ENCODE data around the gene KIAA0040.

Gene KIAA0040

DNA sequence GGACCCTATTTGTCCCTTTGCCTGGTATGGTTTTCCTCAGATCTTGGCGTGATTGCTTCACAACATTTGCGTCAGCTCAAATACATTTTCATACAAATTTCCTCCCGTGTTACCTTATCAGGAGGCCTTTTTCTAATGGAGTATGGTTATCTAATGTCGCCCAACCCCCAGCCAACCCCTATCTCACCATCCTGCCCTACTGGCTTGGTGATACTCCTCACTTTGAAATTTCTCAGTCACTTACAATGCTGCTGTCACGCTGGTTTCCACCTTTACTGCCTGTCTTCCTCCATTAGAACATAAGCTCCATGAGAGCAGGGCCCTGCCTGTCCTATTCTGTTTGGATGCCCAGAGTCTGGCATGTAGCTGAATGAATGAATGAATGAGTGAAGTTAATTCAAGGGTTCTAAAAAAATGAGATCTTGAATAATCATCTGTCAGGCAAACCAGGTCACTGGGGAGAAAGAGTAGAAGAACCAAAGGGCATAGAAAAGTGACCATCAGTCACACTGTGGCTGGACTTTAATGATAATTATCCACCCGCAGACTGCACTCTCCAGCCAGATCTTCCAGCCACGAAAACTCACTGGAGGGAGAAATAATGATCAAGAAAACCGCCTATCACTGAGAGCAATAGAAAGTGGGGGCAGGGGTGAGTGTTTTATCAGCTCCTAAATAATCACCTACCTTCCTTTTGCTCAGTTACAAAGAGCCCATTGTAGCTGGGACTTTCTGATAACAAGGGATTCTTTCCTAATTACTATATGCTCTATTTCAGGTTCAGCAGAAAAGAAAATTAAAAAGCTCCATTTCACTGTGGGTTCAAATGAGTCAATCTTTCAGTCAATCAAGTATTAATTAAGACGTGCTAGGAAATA, 21.3 kb downstream of the KIAA0040 start:
- no peak for DNase-seq (ENCODE audit: low read depth in 2 of 2)

DNA sequence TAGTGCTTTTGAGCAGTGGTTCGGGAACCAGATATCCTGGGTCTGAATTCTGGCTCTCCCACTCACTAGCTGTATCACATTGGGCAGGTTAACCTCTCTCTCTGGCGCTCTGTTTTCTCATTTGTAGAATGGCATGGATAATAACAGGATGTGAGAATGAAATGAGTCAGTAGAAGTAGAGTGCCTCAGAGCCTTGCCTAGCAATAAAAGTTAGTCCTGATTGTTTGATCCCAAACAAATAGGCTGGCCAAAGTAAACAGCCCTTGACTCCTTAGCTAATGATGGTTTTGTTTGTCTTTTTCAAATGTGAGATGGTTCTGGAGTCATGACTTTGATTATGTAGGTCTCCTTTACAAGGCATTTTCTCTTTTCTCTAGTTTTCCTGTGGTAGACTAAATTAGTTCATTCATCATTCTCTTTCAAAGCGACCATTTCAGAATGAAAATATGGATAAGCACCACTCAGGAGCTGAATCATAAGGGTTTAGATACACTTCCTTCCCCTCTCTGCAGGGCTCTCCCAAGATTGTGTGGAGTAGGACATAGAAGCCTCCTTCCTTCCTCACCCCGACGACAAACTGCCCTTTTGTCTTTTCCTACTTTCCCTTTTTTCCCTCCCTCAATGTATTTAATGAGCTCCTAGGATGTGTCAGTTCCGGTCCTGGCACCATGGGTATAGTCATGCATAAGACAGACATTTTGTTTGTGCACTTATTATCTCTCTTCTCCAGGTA, 23.1 kb downstream of the KIAA0040 start:
- DNase-seq (ENCODE audit: low read depth in 2 of 2) = no peak

DNA sequence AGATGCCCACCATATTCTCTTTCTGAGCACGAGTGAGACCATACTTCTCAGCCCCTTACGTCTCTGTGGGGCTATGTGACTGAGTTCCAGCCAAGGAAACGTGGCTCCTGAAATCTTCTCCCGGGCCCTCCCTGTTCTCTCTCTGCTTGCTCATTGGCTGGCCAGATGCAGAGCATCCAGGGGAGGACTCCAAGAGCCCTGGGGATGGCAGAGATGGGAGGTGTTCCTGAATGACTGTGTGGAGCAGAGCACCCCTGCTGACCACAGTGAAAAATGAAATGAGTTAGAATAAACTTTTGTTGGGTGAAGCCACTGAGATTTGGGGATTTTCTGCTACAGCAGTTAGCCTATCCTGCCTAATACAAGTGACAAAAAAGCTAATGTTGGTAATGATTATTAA, 23.8 kb downstream of the KIAA0040 start:
- DNase-seq (ENCODE audit: low read depth in 2 of 2) = no peak

DNA sequence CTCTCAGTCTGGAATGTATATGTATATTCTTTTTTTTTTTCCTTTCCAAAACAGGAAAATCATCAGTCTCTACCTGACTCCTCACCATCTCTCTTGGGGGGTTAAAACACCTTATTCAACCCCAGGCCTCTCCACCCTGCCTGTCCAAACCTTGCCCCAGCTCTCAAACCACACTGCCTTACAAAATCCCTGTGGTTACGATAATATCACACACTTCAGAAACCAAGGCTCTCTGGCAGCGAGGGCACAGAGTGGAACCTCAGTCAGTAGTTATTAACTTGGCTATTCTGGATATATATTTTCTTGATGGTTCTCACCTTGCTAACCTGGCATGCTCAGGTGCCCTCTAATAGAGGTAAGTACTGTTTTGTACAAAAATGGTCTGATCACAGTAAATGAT, 24.7 kb downstream of the KIAA0040 start:
- no peak for DNase-seq (ENCODE audit: low read depth in 2 of 2)

DNA sequence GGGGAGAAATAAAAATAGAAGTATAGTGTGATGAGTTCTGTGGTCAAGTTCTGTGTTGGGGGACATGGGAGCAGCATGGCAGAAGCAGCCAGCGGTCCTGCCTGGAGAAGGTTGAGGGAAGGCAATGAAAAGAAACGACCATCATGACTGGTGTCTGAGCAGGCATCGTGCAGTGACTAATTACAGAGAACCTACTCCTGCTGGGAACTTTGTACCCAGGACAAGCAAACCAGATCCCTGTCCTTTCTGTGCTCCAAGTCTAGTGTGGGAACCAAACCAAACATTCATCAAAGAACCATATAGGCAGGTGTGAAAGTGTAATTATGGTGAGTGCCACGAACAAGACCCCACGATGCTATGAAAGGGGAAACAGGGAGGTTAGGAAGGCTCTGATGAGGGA, 25.8 kb downstream of the KIAA0040 start:
- DNase-seq (ENCODE audit: low read depth in 2 of 2) = no peak

DNA sequence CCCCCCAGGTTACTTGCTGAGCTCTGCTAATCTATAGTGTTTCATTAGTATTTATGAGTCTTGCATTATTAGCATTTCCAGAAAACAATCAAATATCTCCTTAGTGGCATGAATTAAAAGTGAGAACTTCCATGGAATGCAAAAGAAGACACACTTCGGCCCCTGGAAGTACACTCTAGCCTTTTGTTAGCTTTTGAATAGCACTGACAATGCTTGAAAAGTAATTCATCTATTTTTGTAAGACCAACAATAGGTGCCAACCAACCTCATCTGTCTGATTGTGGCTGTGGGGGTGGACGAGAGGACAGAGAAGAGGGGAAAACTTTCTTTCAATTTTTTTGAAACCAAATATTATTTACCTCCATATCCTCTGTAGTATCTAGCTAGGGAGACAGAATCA, 27.8 kb downstream of the KIAA0040 start:
- DNase-seq (ENCODE audit: low read depth in 2 of 2) = no peak

DNA sequence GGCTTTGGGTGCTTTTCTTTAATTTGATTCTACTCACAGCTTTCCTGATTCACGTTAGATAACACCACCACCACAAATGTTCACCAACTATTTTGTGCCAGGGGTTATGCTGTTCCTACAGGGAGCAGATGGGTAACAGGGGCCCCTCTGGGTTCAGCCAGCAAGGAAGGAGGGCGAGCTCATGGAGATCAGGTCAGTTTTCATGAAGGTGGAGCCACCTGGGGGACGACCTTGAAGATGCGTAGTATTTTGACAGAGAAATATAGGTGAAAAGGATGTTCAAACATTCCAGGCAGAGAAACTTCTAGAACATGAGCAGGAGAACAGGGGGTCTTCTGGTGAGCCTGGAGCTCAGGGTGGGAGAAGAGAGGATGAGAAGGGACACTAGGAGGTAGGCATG, 28.9 kb downstream of the KIAA0040 start:
- DNase-seq (ENCODE audit: low read depth in 2 of 2) = no peak

DNA sequence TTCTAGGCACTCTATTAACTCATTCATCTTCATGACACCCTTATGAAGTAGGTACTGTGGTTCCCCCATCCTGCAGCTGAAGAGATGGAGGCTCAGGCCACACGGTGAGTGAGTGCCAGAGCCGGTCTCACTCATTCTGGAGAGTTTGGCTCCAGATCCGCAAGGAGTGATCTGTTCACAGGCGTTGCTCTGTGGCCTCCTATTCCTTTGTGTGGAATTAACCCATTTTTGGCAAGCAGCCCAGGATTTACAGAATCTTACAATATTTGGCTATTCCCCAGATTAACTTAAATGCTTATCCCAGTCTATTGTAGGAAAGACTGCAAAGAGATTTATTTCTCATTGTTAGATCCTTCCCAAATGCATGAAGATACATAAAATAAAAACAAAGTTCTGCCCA, 29.6 kb downstream of the KIAA0040 start:
- no peak for DNase-seq (ENCODE audit: low read depth in 2 of 2)

DNA sequence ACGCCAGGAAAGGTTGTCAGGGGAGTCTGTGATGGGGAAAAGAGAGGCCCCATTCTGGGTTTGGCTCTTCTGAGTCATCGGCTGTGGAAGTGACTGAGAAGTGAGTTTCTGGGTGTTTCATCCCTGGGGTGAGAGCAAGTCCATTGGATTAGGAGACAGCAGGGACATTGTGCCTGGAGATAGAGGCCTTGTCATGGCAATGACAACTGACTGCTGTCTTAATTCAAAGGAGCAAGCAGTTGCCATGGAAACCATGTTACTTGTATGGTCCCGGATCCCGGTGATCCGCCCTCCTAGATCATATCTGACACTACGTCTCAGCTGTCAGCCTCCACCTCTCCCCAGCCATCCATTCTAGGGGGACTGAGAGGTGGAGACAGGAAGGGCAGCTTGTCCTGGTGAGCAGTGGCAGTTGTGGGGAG, 34.4 kb downstream of the KIAA0040 start:
- no peak for DNase-seq (ENCODE audit: low read depth in 2 of 2)

DNA sequence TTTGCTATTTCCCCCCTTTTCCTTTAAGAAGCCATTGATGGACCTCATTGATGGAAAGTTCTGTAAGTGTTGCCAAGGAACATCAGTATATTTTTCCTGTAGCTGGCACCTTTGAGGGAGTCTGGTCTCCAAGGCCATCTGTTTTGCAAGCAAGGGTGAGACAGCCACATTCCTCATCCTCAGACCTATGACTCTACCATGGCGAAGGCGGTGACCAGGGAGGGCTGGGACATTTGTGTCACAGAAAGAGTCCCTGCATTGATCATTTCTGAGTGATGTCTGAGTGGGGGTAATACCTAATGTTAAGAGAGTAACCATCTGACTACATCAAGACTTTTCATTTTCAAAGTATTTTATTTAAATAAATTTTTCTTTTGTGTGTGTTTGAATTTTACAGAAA, 35.4 kb downstream of the KIAA0040 start:
- DNase-seq (ENCODE audit: low read depth in 2 of 2) = no peak

DNA sequence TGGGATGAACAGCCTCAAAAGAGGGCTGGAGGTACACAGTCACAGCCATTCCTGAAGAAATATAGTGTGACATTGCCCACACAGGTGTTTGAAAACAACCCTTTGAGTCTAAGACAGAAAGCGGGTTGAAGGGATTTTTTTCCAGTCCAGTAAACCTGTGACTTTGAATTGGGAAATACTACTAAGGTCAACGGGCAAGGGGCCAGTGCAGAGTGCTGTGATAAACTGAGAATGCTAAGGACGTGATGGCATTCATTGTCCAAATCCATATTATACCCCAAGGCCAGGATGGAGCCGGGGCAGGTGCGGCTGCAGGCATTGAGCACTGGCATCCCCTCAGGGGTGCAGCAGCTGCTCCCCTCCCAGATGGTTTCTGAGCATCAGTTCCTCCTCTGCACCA, 36.6 kb downstream of the KIAA0040 start:
- no peak for DNase-seq (ENCODE audit: low read depth in 2 of 2)

DNA sequence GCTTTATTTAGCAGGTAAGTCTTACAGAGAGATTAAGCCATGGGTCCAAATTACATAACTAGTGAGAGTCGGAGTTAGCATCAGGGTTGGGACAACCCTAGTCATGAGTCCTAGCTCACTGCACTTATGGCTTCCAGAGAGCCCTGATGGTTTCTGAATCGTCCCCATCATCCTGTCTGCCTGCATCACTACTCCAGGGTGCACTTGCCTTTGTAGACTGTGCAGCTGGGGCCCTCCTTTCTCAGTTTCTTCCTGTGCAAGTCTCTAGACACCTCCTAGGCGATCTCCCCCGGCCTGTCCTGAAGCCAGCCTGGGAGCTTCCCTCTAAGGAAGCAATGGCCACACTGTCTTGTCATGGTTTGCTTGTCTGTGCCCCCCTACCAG, 37.1 kb downstream of the KIAA0040 start:
- no peak for DNase-seq (ENCODE audit: low read depth in 2 of 2)

DNA sequence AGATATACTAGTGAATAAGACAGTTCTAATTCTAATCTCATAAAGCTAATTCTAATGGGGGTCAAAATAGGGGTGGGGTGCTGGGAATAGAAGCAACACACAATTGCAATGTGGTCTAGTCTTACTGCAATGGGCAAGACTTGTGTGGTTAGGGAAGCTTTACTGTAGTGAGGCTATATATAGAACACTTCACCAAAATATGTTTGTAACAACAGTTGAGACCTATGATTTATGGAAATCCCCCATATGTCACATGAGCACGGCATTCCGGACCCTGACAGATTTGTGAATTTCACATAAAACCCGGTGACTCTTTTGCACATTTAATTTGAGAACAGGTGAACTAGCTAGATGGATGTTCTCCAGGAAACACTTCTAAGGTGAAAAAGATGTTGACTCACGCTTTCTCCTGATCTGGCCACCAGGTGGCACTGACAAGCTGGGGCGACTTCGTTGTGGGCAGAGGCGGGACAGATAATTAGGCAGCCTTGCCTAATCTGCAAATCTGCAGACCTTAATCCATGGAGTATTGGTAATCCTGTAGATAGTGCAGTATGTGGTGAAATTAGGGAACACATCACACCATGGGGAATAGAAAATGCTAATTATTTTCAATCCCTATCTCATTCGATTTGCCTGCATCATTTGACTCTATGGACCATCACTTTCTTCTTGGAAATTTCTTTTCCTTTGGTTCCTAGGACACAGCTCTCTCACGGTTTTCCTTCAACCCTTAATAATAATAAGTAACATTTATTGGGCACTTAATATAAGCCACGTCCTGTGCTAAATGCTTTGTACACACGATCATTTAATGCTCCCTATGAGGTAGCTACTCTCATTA, 37.7 kb downstream of the KIAA0040 start:
- peak; percentile 44 to 49 for DNase-seq (ENCODE audit: low read depth in 2 of 2)

DNA sequence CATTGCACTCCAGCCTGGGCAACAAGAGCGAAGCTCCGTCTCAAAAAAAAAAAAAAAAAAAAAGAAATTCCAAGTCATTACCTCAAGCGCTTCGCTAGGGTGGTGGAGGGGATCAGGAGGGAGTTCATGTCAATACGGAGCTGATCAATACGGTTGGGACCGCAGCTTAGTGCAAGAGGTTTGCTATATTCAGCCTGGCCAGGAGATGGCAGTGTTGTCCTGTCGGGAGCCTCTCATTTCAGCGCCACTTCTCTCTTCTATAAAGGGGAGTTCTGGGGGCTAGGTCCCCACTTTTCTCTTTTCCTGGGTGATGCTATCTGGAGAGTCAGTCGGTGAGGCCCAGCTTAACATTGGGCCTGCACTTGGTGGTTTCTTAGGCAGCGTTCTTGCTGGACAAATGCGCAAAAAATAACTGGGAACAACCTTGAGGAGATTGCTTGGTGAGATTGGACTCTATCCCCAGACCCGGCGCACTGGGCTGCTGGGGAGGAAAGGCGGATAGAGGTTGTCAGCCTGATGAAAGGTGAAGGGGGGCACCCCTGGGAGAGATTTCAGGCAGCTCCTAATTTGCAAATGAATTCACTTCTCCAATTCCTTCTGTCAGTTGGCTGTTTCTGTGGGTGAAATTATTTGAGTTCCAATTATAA, 40.4 kb downstream of the KIAA0040 start:
- peak; percentile 34 to 49 for DNase-seq (ENCODE audit: low read depth in 2 of 2)

DNA sequence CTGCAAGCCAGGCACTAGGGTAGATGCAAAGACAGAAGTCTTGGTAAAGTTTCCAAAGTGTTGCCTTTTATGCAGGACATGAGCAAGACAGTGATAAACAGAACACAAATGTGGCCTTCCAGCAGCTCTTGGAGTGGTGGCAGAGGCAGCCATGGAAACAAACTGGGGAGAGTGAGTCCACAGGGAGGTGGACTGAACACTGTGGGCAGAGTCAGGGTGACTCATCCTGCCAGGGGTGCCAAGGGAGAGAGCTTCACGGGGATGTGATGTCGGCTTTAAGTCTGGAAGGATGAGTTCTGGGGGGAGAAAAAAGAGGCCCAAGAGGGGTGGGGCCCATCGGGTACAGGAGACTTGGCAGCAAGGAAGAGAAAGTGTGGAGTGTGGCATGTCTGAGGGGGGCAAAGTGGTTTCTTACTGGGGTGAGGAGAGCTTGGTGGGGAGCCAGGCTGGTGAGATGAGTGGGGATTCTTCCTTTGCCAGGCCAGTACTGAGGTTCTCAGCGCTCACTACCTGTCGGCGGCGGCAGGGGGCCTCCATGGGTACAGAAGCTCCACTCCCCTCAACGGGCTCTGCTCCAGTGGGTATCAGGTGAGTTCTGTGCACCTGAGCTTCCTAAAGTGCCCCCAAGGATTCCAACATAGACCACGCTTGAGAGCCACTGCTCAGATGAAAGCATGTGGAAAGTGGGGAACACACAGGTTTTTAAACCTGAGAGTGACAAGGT, 41.8 kb downstream of the KIAA0040 start:
- DNase-seq (ENCODE audit: low read depth in 2 of 2) = no peak

DNA sequence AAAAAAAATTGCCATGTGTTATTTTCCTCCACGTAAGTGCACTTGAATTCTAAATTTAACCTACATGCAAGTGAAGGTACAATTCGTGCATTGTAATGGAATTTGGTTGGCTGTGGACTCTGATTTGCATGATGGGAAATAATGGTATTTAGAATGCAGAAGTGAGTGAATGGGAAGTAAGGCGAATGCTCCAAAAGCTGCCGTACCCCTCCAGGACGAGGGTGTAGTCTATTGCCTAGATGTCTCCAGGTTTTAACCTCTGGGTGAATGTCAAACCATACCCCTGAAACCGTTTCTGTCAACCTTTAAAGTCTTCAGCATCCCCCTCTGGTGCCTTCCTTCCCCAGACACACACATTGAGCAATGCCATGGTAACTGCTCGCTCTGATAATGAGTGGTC, 44.5 kb downstream of the KIAA0040 start:
- no peak for DNase-seq (ENCODE audit: low read depth in 2 of 2)

DNA sequence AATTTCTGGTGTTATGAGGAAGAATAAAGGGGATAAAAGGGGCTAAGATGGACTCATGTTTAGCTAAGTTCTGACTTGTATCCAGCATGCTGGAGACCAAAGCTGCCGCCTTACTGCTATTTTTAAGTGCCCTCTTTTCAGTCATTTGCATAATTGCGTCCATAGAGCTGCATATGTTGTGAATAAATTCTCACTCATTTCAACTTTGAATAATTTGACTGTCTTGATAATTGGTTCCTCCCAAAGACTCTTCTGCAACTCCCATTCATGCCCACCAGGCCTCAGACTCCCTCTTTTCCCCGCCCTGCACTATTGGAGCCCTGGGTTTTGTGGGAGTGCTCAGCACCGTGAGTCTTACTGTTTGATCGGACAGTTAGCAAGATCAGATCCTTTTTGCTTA, 45.0 kb downstream of the KIAA0040 start:
- DNase-seq (ENCODE audit: low read depth in 2 of 2) = no peak

DNA sequence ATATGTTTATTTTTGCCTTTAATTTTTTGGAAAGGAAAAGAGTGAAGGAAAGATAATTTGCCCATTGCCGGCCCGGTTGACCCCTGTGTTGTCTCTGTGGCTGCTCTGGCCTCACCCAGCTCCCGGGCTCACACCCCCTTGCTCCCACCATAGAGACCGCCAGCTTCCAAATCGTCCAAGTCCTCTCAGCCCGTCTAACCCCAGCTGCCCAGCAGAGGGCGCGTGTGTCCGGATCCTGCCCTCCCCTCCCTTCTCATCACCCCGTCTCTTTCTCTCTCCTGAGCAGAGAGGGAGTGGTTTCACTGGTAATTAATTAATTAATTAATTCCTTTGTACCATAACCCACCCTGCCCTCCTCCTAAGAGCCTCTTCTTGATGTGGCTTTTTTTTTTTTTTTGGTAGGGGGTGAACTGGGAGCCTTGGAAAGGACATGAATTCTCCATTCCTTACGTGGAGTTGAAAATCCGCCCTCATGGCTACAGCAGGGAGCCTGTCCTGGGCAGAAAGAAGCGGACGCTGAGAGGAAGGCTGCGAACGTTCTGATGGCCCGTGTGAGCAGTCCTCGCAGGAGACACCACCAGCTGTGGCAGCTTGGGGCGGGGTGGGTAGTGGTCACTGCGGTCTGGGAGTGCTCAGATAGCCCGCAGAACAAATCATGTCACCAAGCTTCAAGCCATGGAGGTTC, 45.9 kb downstream of the KIAA0040 start:
- peak; percentile 9 to 12 for DNase-seq (ENCODE audit: low read depth in 2 of 2)

DNA sequence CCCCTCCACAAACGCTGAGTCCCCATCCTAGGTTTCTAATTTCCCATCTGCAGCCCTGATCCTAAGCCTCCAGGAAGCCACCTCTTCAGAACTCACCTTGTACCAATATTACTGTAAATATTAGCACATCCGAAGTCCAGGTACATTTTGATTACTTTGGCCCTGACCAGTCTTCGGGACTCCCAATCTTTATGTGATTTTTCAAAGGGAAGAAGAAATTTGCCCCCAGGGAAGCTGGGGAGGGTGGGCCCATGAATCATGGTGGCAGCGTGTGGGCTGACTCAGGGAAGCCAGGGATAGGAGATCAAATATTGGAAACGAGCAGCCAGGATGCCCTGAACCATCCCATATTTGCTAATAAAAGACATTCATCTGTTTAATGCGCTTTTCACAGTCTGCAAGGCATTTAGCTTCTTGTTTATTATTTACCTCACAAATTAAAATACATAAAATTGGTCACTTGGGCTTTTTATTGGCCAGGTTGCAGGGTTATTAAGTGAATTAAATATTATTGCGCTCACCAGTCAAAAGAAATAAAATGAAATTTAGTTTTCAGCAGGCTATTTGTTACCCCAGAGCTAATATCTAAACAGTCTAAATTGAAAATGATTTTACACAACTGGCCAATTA, 46.6 kb downstream of the KIAA0040 start:
- no peak for DNase-seq (ENCODE audit: low read depth in 2 of 2)

DNA sequence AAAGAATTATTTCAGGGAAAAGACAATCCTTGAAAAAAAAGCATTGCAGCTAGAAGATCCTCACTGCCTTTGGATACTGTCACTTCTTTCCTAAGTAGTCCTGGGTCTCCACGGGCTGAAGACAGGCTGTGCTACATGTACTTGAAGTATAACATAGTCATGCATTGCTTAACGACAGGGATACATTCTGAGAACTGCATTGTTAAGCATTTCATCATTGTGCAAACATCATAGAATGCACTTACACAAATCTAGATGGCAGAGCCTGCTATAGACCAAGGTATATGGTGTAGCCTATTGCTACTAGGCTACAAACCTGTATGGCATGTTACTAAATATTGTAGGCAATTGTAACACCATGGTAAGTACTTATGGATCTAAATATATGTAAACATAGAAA, 54.0 kb downstream of the KIAA0040 start:
- no peak for DNase-seq (ENCODE audit: low read depth in 2 of 2)
